Measurements from ENCODE around the gene NFATC2. TPM values are rescaled to one million over a fixed set of nuclear protein-coding genes. Genes with fewer than 3 reads are reported as not detected.

NFATC2 gene
- total RNA-seq, 1 donor from 2014 or later, result 46.0 TPM

GRCh38 chr20:51473256-51473655, 69.3 kb downstream of the NFATC2 start:
- Mint-ChIP-seq H3K4me1 (peaks cover 3% of the 10 kb centered on the region), H3K4me3 (no peak overlapping the region), H3K36me3 (ENCODE audit: low read depth) (peaks cover 86% of the 10 kb centered on the region), H3K9me3 (no peaks in the 10 kb centered on the region), H3K27ac (no peak overlapping the region), H3K27me3 (no peaks in the 10 kb centered on the region)
- TF ChIP-seq CTCF (IDR thresholded peaks at IDR 0.05), result no peak
- POLR2A ChIA-PET, result no interaction called here
- CTCF ChIA-PET, result no interaction called here
- ATAC-seq (ENCODE audit: low read depth) (no peak), DNase-seq (no peak)
- intact Hi-C loops (cut with micrococcal nuclease), result no loop called here

- DNase-seq (no peak), ATAC-seq (ENCODE audit: low read depth) (no peak)
- Mint-ChIP-seq H3K27ac (no peak overlapping the region), H3K9me3 (no peaks in the 10 kb centered on the region), H3K4me1 (no peaks in the 10 kb centered on the region), H3K36me3 (ENCODE audit: low read depth) (peaks cover 87% of the 10 kb centered on the region), H3K27me3 (no peaks in the 10 kb centered on the region), H3K4me3 (no peak overlapping the region)
- ChIA-PET POLR2A (interaction anchor here (0.5 kb wide), 1 partner anchor 11 kb away, joined by 3 read pairs; no protein-coding TSS in a partner anchor), CTCF (no interaction called here)
- intact Hi-C loops (cut with micrococcal nuclease), result no loop called here
- no peak for TF ChIP-seq CTCF (IDR thresholded peaks at IDR 0.05)
Measured at GRCh38 chr20:51470907-51471411, 71.6 kb downstream of the NFATC2 start.

- Mint-ChIP-seq H3K27me3 (no peaks in the 10 kb centered on the region), H3K36me3 (ENCODE audit: low read depth) (peaks cover 86% of the 10 kb centered on the region), H3K4me1 (no peaks in the 10 kb centered on the region), H3K4me3 (no peak overlapping the region), H3K9me3 (no peaks in the 10 kb centered on the region), H3K27ac (no peak overlapping the region)
- intact Hi-C loops (cut with micrococcal nuclease), result no loop called here
- DNase-seq (no peak), ATAC-seq (ENCODE audit: low read depth) (no peak)
- ChIA-PET POLR2A (interaction anchor here (0.5 kb wide), 1 partner anchor 12 kb away, joined by 3 read pairs; no protein-coding TSS in a partner anchor), CTCF (no interaction called here)
- TF ChIP-seq CTCF (IDR thresholded peaks at IDR 0.05), result no peak
Measured at GRCh38 chr20:51470499-51470820, 72.1 kb downstream of the NFATC2 start.

GRCh38 chr20:51469578-51470498, 72.7 kb downstream of the NFATC2 start:
- H3K36me3 Mint-ChIP-seq (ENCODE audit: low read depth), result peaks cover 86% of the 10 kb centered on the region
- intact Hi-C loops (cut with micrococcal nuclease), result no loop called here
- H3K27ac Mint-ChIP-seq, result no peak overlapping the region
- no peaks in the 10 kb centered on the region for H3K4me1 Mint-ChIP-seq
- POLR2A ChIA-PET, result no interaction called here
- no peak for TF ChIP-seq CTCF (IDR thresholded peaks at IDR 0.05)
- H3K4me3 Mint-ChIP-seq, result no peak overlapping the region
- ATAC-seq (ENCODE audit: low read depth) (no peak), DNase-seq (no peak)
- no peaks in the 10 kb centered on the region for H3K27me3 Mint-ChIP-seq
- H3K9me3 Mint-ChIP-seq, result no peaks in the 10 kb centered on the region
- CTCF ChIA-PET, result no interaction called here

- H3K36me3 Mint-ChIP-seq (ENCODE audit: low read depth), result peaks cover 87% of the 10 kb centered on the region
- intact Hi-C loops (cut with micrococcal nuclease), result no loop called here
- H3K27me3 Mint-ChIP-seq, result no peaks in the 10 kb centered on the region
- no peak overlapping the region for H3K4me3 Mint-ChIP-seq
- H3K9me3 Mint-ChIP-seq, result no peaks in the 10 kb centered on the region
- no peak for TF ChIP-seq CTCF (IDR thresholded peaks at IDR 0.05)
- POLR2A ChIA-PET, result no interaction called here
- no peak for DNase-seq
- CTCF ChIA-PET, result no interaction called here
- no peak for ATAC-seq (ENCODE audit: low read depth)
- H3K4me1 Mint-ChIP-seq, result no peaks in the 10 kb centered on the region
- no peak overlapping the region for H3K27ac Mint-ChIP-seq
Measured at GRCh38 chr20:51469046-51469445, 73.5 kb downstream of the NFATC2 start.
